H7 (cell line): ENCODE results near the gene TRPM7. TPM values are rescaled to one million over a fixed set of nuclear protein-coding genes. Genes with fewer than 3 reads are reported as not detected.
A peak's percentile ranks its signal among the peaks of the same experiment; 100 is the strongest.
"Not testable (repeated sequence)": the region's sequence is repeated elsewhere in the genome, so short reads cannot be mapped to it uniquely, and the experiment has no call there.

Experiments
- DNase-seq: peaks from one replicate; pipeline ENCODE4 v3.0.0; 2012
- H3K27me3 ChIP-seq: 2 replicates; pipeline ENCODE4 v1.6.0; 2011; ENCODE audit warnings: mild to moderate bottlenecking, low read length; ENCODE audit not compliant: control insufficient read depth, insufficient read depth
- H3K36me3 ChIP-seq: replicated peaks from 2 replicates; pipeline ENCODE4 v1.5.1; 2011; ENCODE audit warnings: low read length; ENCODE audit not compliant: control insufficient read depth, insufficient read depth
- H3K4me3 ChIP-seq: 2 replicates; pipeline ENCODE4 v1.5.1; 2011; ENCODE audit warnings: low read depth, mild to moderate bottlenecking, control low read depth, low read length, moderate library complexity; ENCODE audit not compliant: insufficient read depth
- total RNA-seq: library from RNA; depleted of rRNA; stranded (reverse); fragments of >200 nt; shearing (Covaris generic); gene quantifications from 2 replicates; pipeline ENCODE4 v1.2.3, GENCODE V29; 2014

TRPM7 gene
- total RNA-seq, 1 experiment from 2014 or later = 16.5 TPM

- DNase-seq = no peak
- H3K4me3 ChIP-seq = no peak overlapping the region
- H3K27me3 ChIP-seq = no peaks in the 10 kb centered on the region
- peaks cover 12% of the 10 kb centered on the region for H3K36me3 ChIP-seq
Observed at GRCh38 chr15:50628421-50628820, 58.2 kb downstream of the TRPM7 start.

GRCh38 chr15:50627351-50628055 lies 59.1 kb downstream of the TRPM7 start:
- H3K36me3 ChIP-seq = peaks cover 11% of the 10 kb centered on the region
- H3K27me3 ChIP-seq = no peaks in the 10 kb centered on the region
- DNase-seq = no peak
- H3K4me3 ChIP-seq = no peak overlapping the region

GRCh38 chr15:50624616-50625168 lies 61.9 kb downstream of the TRPM7 start:
- no peak for DNase-seq
- Histone ChIP-seq H3K36me3 (peaks cover 5% of the 10 kb centered on the region), H3K4me3 (no peak overlapping the region), H3K27me3 (no peaks in the 10 kb centered on the region)

- H3K27me3 ChIP-seq, H3K36me3 ChIP-seq, H3K4me3 ChIP-seq: not testable (repeated sequence)
- peak; percentile 11 for DNase-seq
Observed at GRCh38 chr15:50622361-50622943, 64.1 kb downstream of the TRPM7 start.

GRCh38 chr15:50616960-50617359 lies 69.6 kb downstream of the TRPM7 start:
- not testable (repeated sequence) for H3K4me3 ChIP-seq, H3K27me3 ChIP-seq, DNase-seq, H3K36me3 ChIP-seq

GRCh38 chr15:50616554-50616953 lies 70.0 kb downstream of the TRPM7 start:
- not testable (repeated sequence) for DNase-seq, H3K4me3 ChIP-seq, H3K27me3 ChIP-seq, H3K36me3 ChIP-seq

- Histone ChIP-seq H3K36me3 (peaks cover 6% of the 10 kb centered on the region; the same call in 1 of the 2 replicates), H3K4me3 (no peak overlapping the region), H3K27me3 (no peaks in the 10 kb centered on the region)
- DNase-seq = no peak
Observed at GRCh38 chr15:50613600-50613999, 73.0 kb downstream of the TRPM7 start.

- no peak for DNase-seq
- Histone ChIP-seq H3K4me3 (no peak overlapping the region), H3K27me3 (no peaks in the 10 kb centered on the region), H3K36me3 (peaks cover 4% of the 10 kb centered on the region; the same call in 1 of the 2 replicates)
Observed at GRCh38 chr15:50607129-50607528, 79.5 kb downstream of the TRPM7 start.

GRCh38 chr15:50605462-50605861 lies 81.1 kb downstream of the TRPM7 start:
- no peak for DNase-seq
- no peak overlapping the region for H3K4me3 ChIP-seq
- no peaks in the 10 kb centered on the region for H3K27me3 ChIP-seq
- 0 out of 2 replicates have a peak, but pooled peaks cover 1% of the 10 kb centered on the region for H3K36me3 ChIP-seq

- not testable (repeated sequence) for H3K4me3 ChIP-seq, DNase-seq, H3K36me3 ChIP-seq, H3K27me3 ChIP-seq
Observed at GRCh38 chr15:50602028-50602427, 84.6 kb downstream of the TRPM7 start.

- no peak for DNase-seq
- Histone ChIP-seq H3K4me3 (no peak overlapping the region), H3K27me3 (no peaks in the 10 kb centered on the region), H3K36me3 (peaks cover 5% of the 10 kb centered on the region)
Observed at GRCh38 chr15:50594311-50594710, 92.3 kb downstream of the TRPM7 start.

- no peak for DNase-seq
- no peak overlapping the region for H3K4me3 ChIP-seq
- H3K27me3 ChIP-seq = no peaks in the 10 kb centered on the region
- peaks cover 5% of the 10 kb centered on the region for H3K36me3 ChIP-seq
Observed at GRCh38 chr15:50593761-50594160, 92.8 kb downstream of the TRPM7 start.

- peaks cover 9% of the 10 kb centered on the region for H3K36me3 ChIP-seq
- no peaks in the 10 kb centered on the region for H3K27me3 ChIP-seq
- no peak overlapping the region for H3K4me3 ChIP-seq
- DNase-seq = no peak
Observed at GRCh38 chr15:50590288-50590687, 96.3 kb downstream of the TRPM7 start.

- Histone ChIP-seq H3K4me3 (no peak overlapping the region), H3K27me3 (no peaks in the 10 kb centered on the region), H3K36me3 (peaks cover 13% of the 10 kb centered on the region)
- no peak for DNase-seq
Observed at GRCh38 chr15:50577492-50577891, 109.1 kb downstream of the TRPM7 start.

- Histone ChIP-seq H3K36me3 (peaks cover 17% of the 10 kb centered on the region), H3K4me3 (no peak overlapping the region), H3K27me3 (no peaks in the 10 kb centered on the region)
- DNase-seq = no peak
Observed at GRCh38 chr15:50576166-50576565, 110.4 kb downstream of the TRPM7 start.
